ENCODE measurements around the gene RBM20.

The RBM20 gene

GRCh38 chr10:110735620-110736027 lies 91.5 kb downstream of the RBM20 start:
- H3K9me3 ChIP-seq (ENCODE audit: control insufficient read depth, low read length) = no peaks in the 10 kb centered on the region
- no peak overlapping the region for H3K9ac ChIP-seq
- no peak for TF ChIP-seq CTCF (IDR thresholded peaks at IDR 0.05)
- H3K4me3 ChIP-seq (ENCODE audit: low read depth, low read length) = no peak overlapping the region
- H3K36me3 ChIP-seq (ENCODE audit: control insufficient read depth, insufficient read depth, low read length) = no peaks in the 10 kb centered on the region
- no peaks in the 10 kb centered on the region for H3K27me3 ChIP-seq (ENCODE audit: control insufficient read depth, insufficient read depth, low read length)
- no peaks in the 10 kb centered on the region for H3K79me2 ChIP-seq
- peaks cover 6% of the 10 kb centered on the region for H3K4me1 ChIP-seq
- no peak overlapping the region for H3K27ac ChIP-seq
- no peak overlapping the region for H3K4me2 ChIP-seq (ENCODE audit: low read length)
- no peak overlapping the region for H2AFZ ChIP-seq

- no peak overlapping the region for H3K4me2 ChIP-seq (ENCODE audit: low read length)
- no peak overlapping the region for H3K27ac ChIP-seq
- H3K4me3 ChIP-seq (ENCODE audit: low read depth, low read length) = no peak overlapping the region
- no peak overlapping the region for H3K9ac ChIP-seq
- H3K79me2 ChIP-seq = no peaks in the 10 kb centered on the region
- no peak overlapping the region for H2AFZ ChIP-seq
- peaks cover 6% of the 10 kb centered on the region for H3K4me1 ChIP-seq
- H3K36me3 ChIP-seq (ENCODE audit: control insufficient read depth, insufficient read depth, low read length) = no peaks in the 10 kb centered on the region
- H3K9me3 ChIP-seq (ENCODE audit: control insufficient read depth, low read length) = no peaks in the 10 kb centered on the region
- TF ChIP-seq CTCF (IDR thresholded peaks at IDR 0.05) = no peak
- no peaks in the 10 kb centered on the region for H3K27me3 ChIP-seq (ENCODE audit: control insufficient read depth, insufficient read depth, low read length)
Measured at GRCh38 chr10:110737886-110738634, 93.9 kb downstream of the RBM20 start.

GRCh38 chr10:110739811-110740271 lies 95.7 kb downstream of the RBM20 start:
- Histone ChIP-seq H3K4me1 (peaks cover 3% of the 10 kb centered on the region), H3K9me3 (ENCODE audit: control insufficient read depth, low read length) (no peaks in the 10 kb centered on the region), H3K27ac (no peak overlapping the region), H3K36me3 (ENCODE audit: control insufficient read depth, insufficient read depth, low read length) (no peaks in the 10 kb centered on the region), H3K4me3 (ENCODE audit: low read depth, low read length) (no peak overlapping the region), H3K79me2 (no peaks in the 10 kb centered on the region), H3K4me2 (ENCODE audit: low read length) (no peak overlapping the region), H3K9ac (no peak overlapping the region), H3K27me3 (ENCODE audit: control insufficient read depth, insufficient read depth, low read length) (no peaks in the 10 kb centered on the region), H2AFZ (no peak overlapping the region)
- no peak for TF ChIP-seq CTCF (IDR thresholded peaks at IDR 0.05)

GRCh38 chr10:110742801-110743200 lies 98.7 kb downstream of the RBM20 start:
- H3K36me3 ChIP-seq (ENCODE audit: control insufficient read depth, insufficient read depth, low read length) = no peaks in the 10 kb centered on the region
- H3K4me1 ChIP-seq = peaks cover 3% of the 10 kb centered on the region
- no peak overlapping the region for H3K4me3 ChIP-seq (ENCODE audit: low read depth, low read length)
- H3K27ac ChIP-seq = no peak overlapping the region
- no peaks in the 10 kb centered on the region for H3K27me3 ChIP-seq (ENCODE audit: control insufficient read depth, insufficient read depth, low read length)
- H2AFZ ChIP-seq = no peak overlapping the region
- H3K9me3 ChIP-seq (ENCODE audit: control insufficient read depth, low read length) = no peaks in the 10 kb centered on the region
- TF ChIP-seq CTCF (IDR thresholded peaks at IDR 0.05) = no peak
- H3K79me2 ChIP-seq = no peaks in the 10 kb centered on the region
- no peak overlapping the region for H3K9ac ChIP-seq
- H3K4me2 ChIP-seq (ENCODE audit: low read length) = no peak overlapping the region

GRCh38 chr10:110744782-110745181 lies 100.6 kb downstream of the RBM20 start:
- Histone ChIP-seq H3K79me2 (no peaks in the 10 kb centered on the region), H3K4me3 (ENCODE audit: low read depth, low read length) (no peak overlapping the region), H3K9ac (no peak overlapping the region), H3K4me2 (ENCODE audit: low read length) (no peak overlapping the region), H2AFZ (no peak overlapping the region), H3K27me3 (ENCODE audit: control insufficient read depth, insufficient read depth, low read length) (no peaks in the 10 kb centered on the region), H3K9me3 (ENCODE audit: control insufficient read depth, low read length) (no peaks in the 10 kb centered on the region), H3K4me1 (peaks cover 3% of the 10 kb centered on the region), H3K27ac (no peak overlapping the region), H3K36me3 (ENCODE audit: control insufficient read depth, insufficient read depth, low read length) (no peaks in the 10 kb centered on the region)
- no peak for TF ChIP-seq CTCF (IDR thresholded peaks at IDR 0.05)

All from parathyroid adenoma (tissue), 2 donors.